WTC11 (cell line): ENCODE results near the gene STON2. TPM values are rescaled to one million over a fixed set of nuclear protein-coding genes. Genes with fewer than 3 reads are reported as not detected.

Experiments used
- ATAC-seq: fragments of 200-7000 bp; cut with Tn5 transposase; 2 replicates; pipeline ENCODE4 v1.10.0; 2021; ENCODE audit warnings: mild to moderate bottlenecking, moderate library complexity
- CTCF ChIA-PET: fragments of 300-600 bp; sonication (Branson Sonifier 250); formaldehyde crosslinking; loops from one replicate; lab custom pipeline; 2021; ENCODE audit warnings: antibody characterized with exemption; lab: Charles Lee
- POLR2A ChIA-PET: fragments of 350-600 bp; sonication (Branson Sonifier 250); formaldehyde crosslinking; loops from one replicate; lab custom pipeline; 2021; ENCODE audit warnings: antibody characterized with exemption; lab: Charles Lee
- DNase-seq: peaks from one replicate; pipeline ENCODE4 v3.0.0; 2021; ENCODE audit warnings: low spot score
- H3K27ac Mint-ChIP-seq: 2 replicates; pipeline ENCODE4 v1.8.0; 2021; ENCODE audit warnings: mixed read lengths
- H3K27me3 Mint-ChIP-seq: 2 replicates; pipeline ENCODE4 v1.8.0; 2021; ENCODE audit warnings: low read depth, mild to moderate bottlenecking, moderate library complexity, mixed read lengths
- H3K36me3 Mint-ChIP-seq: 2 replicates; pipeline ENCODE4 v1.8.0; 2021; ENCODE audit warnings: mixed read lengths
- H3K4me1 Mint-ChIP-seq: 2 replicates; pipeline ENCODE4 v1.8.0; 2022; ENCODE audit warnings: mixed read lengths
- H3K4me3 Mint-ChIP-seq: 2 replicates; pipeline ENCODE4 v1.8.0; 2021; ENCODE audit warnings: mild to moderate bottlenecking, moderate library complexity, mixed read lengths
- H3K9me3 Mint-ChIP-seq: 2 replicates; pipeline ENCODE4 v1.8.0; 2021; ENCODE audit warnings: mixed read lengths
- ATF2 ChIP-seq: sonication (generic); formaldehyde crosslinking; IDR thresholded peaks from 2 replicates; pipeline ENCODE4 v1.8.1; 2022; ENCODE audit warnings: low read depth, missing genetic modification reagents, borderline replicate concordance
- CBFB ChIP-seq: sonication (generic); formaldehyde crosslinking; IDR thresholded peaks from 2 replicates; pipeline ENCODE4 v1.8.1; 2022; ENCODE audit warnings: mild to moderate bottlenecking, low read depth, missing genetic modification reagents
- CREM ChIP-seq: sonication (generic); formaldehyde crosslinking; IDR thresholded peaks from 2 replicates; pipeline ENCODE4 v1.8.1; 2022; ENCODE audit warnings: mild to moderate bottlenecking, missing genetic modification reagents, moderate library complexity
- E2F4 ChIP-seq: sonication (generic); formaldehyde crosslinking; IDR thresholded peaks from 2 replicates; pipeline ENCODE4 v1.8.1; 2022; ENCODE audit warnings: low read depth, mild to moderate bottlenecking, moderate library complexity, missing genetic modification reagents, borderline replicate concordance
- ELF4 ChIP-seq: sonication (generic); formaldehyde crosslinking; IDR thresholded peaks from 2 replicates; pipeline ENCODE4 v1.8.1; 2022; ENCODE audit warnings: low read depth, mild to moderate bottlenecking, moderate library complexity, missing genetic modification reagents
- ESRRA ChIP-seq: sonication (generic); formaldehyde crosslinking; IDR thresholded peaks from 2 replicates; pipeline ENCODE4 v1.8.1; 2022; ENCODE audit warnings: mild to moderate bottlenecking, missing genetic modification reagents, borderline replicate concordance
- GRHL2 ChIP-seq: fragments of 250-450 bp; sonication (Bioruptor Pico); IDR thresholded peaks from 2 replicates; pipeline ENCODE4 v1.8.0; 2022; ENCODE audit warnings: mild to moderate bottlenecking, moderate library complexity; ENCODE audit not compliant: insufficient replicate concordance, severe bottlenecking
- HMGA2 ChIP-seq: fragments of 250-450 bp; sonication (Bioruptor Pico); IDR thresholded peaks from 2 replicates; pipeline ENCODE4 v1.4.0; 2021; ENCODE audit warnings: mild to moderate bottlenecking, moderate library complexity
- MXD4 ChIP-seq: fragments of 250-450 bp; sonication (Bioruptor Pico); IDR thresholded peaks from 2 replicates; pipeline ENCODE4 v1.8.0; 2021; ENCODE audit warnings: mild to moderate bottlenecking, moderate library complexity, borderline replicate concordance
- RELA ChIP-seq: sonication (generic); formaldehyde crosslinking; IDR thresholded peaks from 2 replicates; pipeline ENCODE4 v1.8.1; 2022; ENCODE audit warnings: missing genetic modification reagents, mild to moderate bottlenecking, borderline replicate concordance
- SMAD3 ChIP-seq: sonication (generic); formaldehyde crosslinking; IDR thresholded peaks from 2 replicates; pipeline ENCODE4 v1.8.0; 2022; ENCODE audit warnings: missing genetic modification reagents, mild to moderate bottlenecking, borderline replicate concordance
- SP1 ChIP-seq: sonication (generic); formaldehyde crosslinking; conservative IDR thresholded peaks from 2 replicates; pipeline ENCODE4 v1.8.1; 2022; ENCODE audit warnings: missing genetic modification reagents
- TCF7 ChIP-seq: sonication (generic); formaldehyde crosslinking; IDR thresholded peaks from 2 replicates; pipeline ENCODE4 v1.8.0; 2022; ENCODE audit warnings: mild to moderate bottlenecking, low read depth, missing genetic modification reagents, moderate library complexity
- USF2 ChIP-seq: sonication (generic); formaldehyde crosslinking; IDR thresholded peaks from 2 replicates; pipeline ENCODE4 v1.8.1; 2023; ENCODE audit warnings: mild to moderate bottlenecking, missing genetic modification reagents, moderate library complexity
- ZNF232 ChIP-seq: sonication (generic); formaldehyde crosslinking; IDR thresholded peaks from 2 replicates; pipeline ENCODE4 v1.8.0; 2022; ENCODE audit warnings: mild to moderate bottlenecking, missing genetic modification reagents
- ZNF423 ChIP-seq: fragments of 250-450 bp; sonication (Bioruptor Pico); IDR thresholded peaks from 2 replicates; pipeline ENCODE4 v2.1.2; 2022; ENCODE audit warnings: mild to moderate bottlenecking, moderate library complexity
- ZNF671 ChIP-seq: fragments of 250-450 bp; sonication (Bioruptor Pico); IDR thresholded peaks from 2 replicates; pipeline ENCODE4 v1.8.0; 2021; ENCODE audit warnings: mild to moderate bottlenecking
- total RNA-seq: library from RNA; stranded (reverse); gene quantifications from 3 replicates; pipeline ENCODE4 v1.2.3, GENCODE V29; 2021
- TF ChIP-seq, protein P1 (sequence below): sonication (generic); formaldehyde crosslinking; IDR thresholded peaks from 2 replicates; pipeline ENCODE4 v1.8.0; 2022; ENCODE audit warnings: mild to moderate bottlenecking, missing genetic modification reagents
- TF ChIP-seq, protein P2 (sequence below): sonication (generic); formaldehyde crosslinking; IDR thresholded peaks from 2 replicates; pipeline ENCODE4 v1.8.0; 2023; ENCODE audit warnings: missing genetic modification reagents, mild to moderate bottlenecking, borderline replicate concordance

The STON2 gene
- total RNA-seq, 1 experiment from 2014 or later = 69.2 TPM

- no peak; the same call in 1 of the 2 replicates for ATAC-seq
- Mint-ChIP-seq H3K27ac (no peak overlapping the region), H3K9me3 (peaks cover 9% of the 10 kb centered on the region; the same call in 1 of the 2 replicates), H3K36me3 (peaks cover 38% of the 10 kb centered on the region)
- CTCF ChIA-PET = no interaction called here
- TF ChIP-seq SP1 = no peak
- TF ChIP-seq, protein P1, sequence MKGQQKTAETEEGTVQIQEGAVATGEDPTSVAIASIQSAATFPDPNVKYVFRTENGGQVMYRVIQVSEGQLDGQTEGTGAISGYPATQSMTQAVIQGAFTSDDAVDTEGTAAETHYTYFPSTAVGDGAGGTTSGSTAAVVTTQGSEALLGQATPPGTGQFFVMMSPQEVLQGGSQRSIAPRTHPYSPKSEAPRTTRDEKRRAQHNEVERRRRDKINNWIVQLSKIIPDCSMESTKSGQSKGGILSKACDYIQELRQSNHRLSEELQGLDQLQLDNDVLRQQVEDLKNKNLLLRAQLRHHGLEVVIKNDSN (CRISPR knock-in tag) = no peak
- TF ChIP-seq ELF4 (CRISPR knock-in tag) = no peak
- TF ChIP-seq SMAD3 (CRISPR knock-in tag) = no peak
- TF ChIP-seq ESRRA (CRISPR knock-in tag) = no peak
- TF ChIP-seq, protein P2, sequence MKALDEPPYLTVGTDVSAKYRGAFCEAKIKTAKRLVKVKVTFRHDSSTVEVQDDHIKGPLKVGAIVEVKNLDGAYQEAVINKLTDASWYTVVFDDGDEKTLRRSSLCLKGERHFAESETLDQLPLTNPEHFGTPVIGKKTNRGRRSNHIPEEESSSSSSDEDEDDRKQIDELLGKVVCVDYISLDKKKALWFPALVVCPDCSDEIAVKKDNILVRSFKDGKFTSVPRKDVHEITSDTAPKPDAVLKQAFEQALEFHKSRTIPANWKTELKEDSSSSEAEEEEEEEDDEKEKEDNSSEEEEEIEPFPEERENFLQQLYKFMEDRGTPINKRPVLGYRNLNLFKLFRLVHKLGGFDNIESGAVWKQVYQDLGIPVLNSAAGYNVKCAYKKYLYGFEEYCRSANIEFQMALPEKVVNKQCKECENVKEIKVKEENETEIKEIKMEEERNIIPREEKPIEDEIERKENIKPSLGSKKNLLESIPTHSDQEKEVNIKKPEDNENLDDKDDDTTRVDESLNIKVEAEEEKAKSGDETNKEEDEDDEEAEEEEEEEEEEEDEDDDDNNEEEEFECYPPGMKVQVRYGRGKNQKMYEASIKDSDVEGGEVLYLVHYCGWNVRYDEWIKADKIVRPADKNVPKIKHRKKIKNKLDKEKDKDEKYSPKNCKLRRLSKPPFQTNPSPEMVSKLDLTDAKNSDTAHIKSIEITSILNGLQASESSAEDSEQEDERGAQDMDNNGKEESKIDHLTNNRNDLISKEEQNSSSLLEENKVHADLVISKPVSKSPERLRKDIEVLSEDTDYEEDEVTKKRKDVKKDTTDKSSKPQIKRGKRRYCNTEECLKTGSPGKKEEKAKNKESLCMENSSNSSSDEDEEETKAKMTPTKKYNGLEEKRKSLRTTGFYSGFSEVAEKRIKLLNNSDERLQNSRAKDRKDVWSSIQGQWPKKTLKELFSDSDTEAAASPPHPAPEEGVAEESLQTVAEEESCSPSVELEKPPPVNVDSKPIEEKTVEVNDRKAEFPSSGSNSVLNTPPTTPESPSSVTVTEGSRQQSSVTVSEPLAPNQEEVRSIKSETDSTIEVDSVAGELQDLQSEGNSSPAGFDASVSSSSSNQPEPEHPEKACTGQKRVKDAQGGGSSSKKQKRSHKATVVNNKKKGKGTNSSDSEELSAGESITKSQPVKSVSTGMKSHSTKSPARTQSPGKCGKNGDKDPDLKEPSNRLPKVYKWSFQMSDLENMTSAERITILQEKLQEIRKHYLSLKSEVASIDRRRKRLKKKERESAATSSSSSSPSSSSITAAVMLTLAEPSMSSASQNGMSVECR (CRISPR knock-in tag) = no peak
- TF ChIP-seq RELA (CRISPR knock-in tag) = no peak
- no peak for TF ChIP-seq USF2
- no peak for TF ChIP-seq HMGA2 (CRISPR knock-in tag)
- TF ChIP-seq, all 79 proteins: peak for 0
- Mint-ChIP-seq H3K27me3 (no peaks in the 10 kb centered on the region), H3K4me3 (no peak overlapping the region), H3K4me1 (peaks cover 24% of the 10 kb centered on the region)
- DNase-seq = no peak
- POLR2A ChIA-PET = no interaction called here
Observed at GRCh38 chr14:81392976-81393643, 7.0 kb downstream of the STON2 start.

DNA sequence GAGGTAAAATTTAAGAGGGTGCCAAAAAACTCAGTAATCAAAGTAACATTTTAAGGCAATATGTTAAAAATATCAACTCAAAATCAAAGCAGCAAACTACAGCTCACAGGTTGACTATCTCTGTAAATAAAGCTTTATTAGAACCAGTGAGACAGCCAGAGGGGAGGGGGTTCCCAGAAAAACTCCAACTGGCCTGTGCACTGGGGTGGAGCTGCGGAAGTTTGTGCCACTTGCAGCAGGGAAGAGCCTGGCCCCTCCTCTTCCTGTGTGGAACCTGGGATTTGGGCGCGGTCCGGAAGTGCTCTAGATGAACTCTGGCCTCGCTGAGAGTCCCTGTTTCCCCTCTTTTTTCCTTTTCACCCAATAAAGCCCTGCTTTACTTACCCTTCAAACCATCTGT is 8.1 kb downstream of the STON2 start:
- Mint-ChIP-seq H3K36me3 (peaks cover 30% of the 10 kb centered on the region), H3K4me3 (no peak overlapping the region), H3K9me3 (peaks cover 9% of the 10 kb centered on the region; the same call in 1 of the 2 replicates), H3K4me1 (peaks cover 27% of the 10 kb centered on the region), H3K27me3 (no peaks in the 10 kb centered on the region), H3K27ac (no peak overlapping the region)
- DNase-seq (no peak), ATAC-seq (peak; percentile 76)
- ChIA-PET CTCF (no interaction called here), POLR2A (no interaction called here)
- TF ChIP-seq ZNF232 (no peak), ZNF671 (no peak)
- TF ChIP-seq, all 79 proteins: peak for 0

DNA sequence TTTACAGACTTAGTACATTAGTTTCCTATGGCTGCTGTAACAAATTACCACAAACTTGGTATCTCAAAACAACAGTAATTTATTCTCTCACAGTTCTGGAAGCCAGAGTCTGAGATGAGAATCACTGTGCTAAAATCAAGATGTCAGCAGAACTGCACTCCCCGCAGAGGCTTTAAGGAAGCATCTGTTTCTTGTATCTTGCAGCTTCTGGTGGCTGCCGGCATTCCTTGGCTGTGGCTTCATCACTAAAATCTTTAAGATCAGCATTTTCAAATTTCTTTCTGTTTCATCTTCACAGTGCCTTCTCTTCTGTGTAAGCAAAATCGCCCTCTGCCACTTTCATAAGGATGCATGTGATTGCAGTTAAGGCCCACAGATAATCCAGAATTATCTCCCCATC is 9.4 kb downstream of the STON2 start:
- DNase-seq (no peak), ATAC-seq (no peak)
- POLR2A ChIA-PET = no interaction called here
- peaks cover 41% of the 10 kb centered on the region for H3K4me1 Mint-ChIP-seq
- H3K27me3 Mint-ChIP-seq = no peaks in the 10 kb centered on the region
- H3K27ac Mint-ChIP-seq = no peak overlapping the region
- CTCF ChIA-PET = interaction anchor here (1.5 kb wide), 1 partner anchor 62 kb away, joined by 6 read pairs; no protein-coding TSS in a partner anchor
- H3K9me3 Mint-ChIP-seq = peaks cover 9% of the 10 kb centered on the region; the same call in 1 of the 2 replicates
- no peak for TF ChIP-seq ZNF423
- no peak for TF ChIP-seq GRHL2 (CRISPR knock-in tag)
- no peak for TF ChIP-seq E2F4 (CRISPR knock-in tag)
- no peak for TF ChIP-seq CREM (CRISPR knock-in tag)
- TF ChIP-seq ATF2 (CRISPR knock-in tag) = no peak
- no peak for TF ChIP-seq CBFB
- TF ChIP-seq TCF7 = no peak
- TF ChIP-seq MXD4 (CRISPR knock-in tag) = no peak
- no peak overlapping the region for H3K4me3 Mint-ChIP-seq
- H3K36me3 Mint-ChIP-seq = peaks cover 18% of the 10 kb centered on the region
